Activated T-cell treated with anti-CD3 and anti-CD28 coated beads, Interleukin-2, amount 50 U/mL, for 1 hour (primary cell): ENCODE data around the gene HELT.
"Not testable (repeated sequence)": the region's sequence is repeated elsewhere in the genome, so short reads cannot be mapped to it uniquely, and the experiment has no call there.

Experiments
- DNase-seq: peaks from one replicate; pipeline ENCODE4 v3.0.0-alpha.2; 2020

The HELT gene

GRCh38 chr4:185039508-185040273 lies 21.4 kb downstream of the HELT start:
- peak; percentile 28 for DNase-seq

GRCh38 chr4:185040523-185040922 lies 22.2 kb downstream of the HELT start:
- no peak for DNase-seq

GRCh38 chr4:185050286-185050685 lies 32.0 kb downstream of the HELT start:
- DNase-seq: not testable (repeated sequence)

GRCh38 chr4:185051283-185051682 lies 33.0 kb downstream of the HELT start:
- DNase-seq: not testable (repeated sequence)

GRCh38 chr4:185053746-185054145 lies 35.5 kb downstream of the HELT start:
- no peak for DNase-seq

DNA sequence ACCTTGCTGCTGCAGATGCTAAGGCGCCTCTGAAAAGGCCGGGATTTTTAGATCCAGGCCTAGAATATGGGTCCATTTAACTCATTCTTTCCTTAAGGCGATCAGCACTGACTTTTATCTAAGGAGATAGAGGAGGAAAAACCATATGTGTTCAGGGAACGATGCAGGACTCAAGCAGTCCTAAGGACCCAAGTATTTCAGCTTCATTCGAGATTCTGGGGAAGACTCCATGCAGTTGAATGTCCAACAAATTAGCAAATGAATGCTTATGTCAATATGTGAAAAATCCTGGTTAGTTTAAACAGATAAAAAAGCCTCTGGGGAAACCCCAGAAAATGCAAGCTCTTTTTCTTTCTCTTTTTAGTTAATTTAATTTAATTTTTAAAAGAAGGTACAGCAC lies 36.0 kb downstream of the HELT start:
- no peak for DNase-seq

DNA sequence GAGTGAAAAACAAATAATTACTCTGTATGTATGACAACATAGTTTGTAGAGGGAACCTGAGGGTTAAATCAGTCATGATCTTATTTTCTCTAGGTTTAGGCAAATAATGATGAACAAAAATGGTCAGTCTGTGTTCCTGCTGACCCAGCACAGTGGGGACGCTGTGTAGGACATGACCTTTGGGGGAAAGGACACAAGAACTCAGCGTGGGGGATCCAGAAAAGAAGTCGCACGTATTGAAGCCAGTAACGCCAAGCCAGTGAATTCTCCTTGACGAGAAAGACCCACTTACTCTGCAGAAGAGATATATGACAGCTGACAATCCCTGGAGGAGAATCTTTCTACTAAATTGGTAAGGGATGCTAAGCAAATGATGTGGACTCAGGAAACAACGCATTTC lies 36.6 kb downstream of the HELT start:
- no peak for DNase-seq

DNA sequence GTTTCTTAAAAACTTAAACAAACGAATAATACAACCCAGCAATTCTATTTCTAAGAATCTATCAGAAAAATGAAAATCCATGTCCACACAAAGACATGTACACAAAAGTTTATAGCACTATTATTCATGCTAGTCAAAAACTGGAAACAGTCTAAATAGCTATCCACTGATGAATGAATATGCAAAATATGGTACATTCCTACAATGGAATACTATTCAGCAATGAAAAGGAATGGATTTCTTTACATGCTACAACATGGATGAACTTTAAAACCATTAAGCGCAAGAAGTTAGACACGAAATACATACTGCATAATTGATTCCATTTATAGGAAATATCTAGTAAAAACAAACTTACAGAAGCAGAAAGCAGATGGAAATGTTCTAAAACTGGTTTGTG lies 43.3 kb downstream of the HELT start:
- no peak for DNase-seq

DNA sequence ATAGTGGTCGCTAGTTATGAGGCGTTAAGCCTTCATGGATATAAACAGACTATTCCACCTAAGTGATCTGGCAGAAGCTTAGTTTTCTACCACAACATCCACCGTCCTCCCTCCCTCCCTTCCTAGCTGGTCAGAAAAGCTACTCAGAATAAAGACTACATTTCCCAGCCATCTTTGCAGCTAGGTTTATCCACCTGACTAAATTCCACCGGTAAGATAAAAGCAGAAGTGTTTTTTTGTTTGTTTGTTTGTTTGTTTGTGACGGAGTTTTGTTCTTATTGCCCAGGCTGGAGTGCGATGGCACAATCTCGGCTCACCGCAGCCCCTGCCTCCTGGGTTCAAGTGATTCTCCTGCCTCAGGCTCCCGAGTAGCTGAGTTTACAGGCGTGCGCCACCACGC lies 44.3 kb downstream of the HELT start:
- DNase-seq: no peak

- no peak for DNase-seq
These were observed 47.9 kb downstream of the HELT start for GRCh38 chr4:185066179-185066578.

GRCh38 chr4:185068837-185069236 lies 50.5 kb downstream of the HELT start:
- no peak for DNase-seq
